Endothelial cell (in vitro differentiated cells): ENCODE measurements around the gene CDCP1. TPM values are rescaled to one million over a fixed set of nuclear protein-coding genes. Genes with fewer than 3 reads are reported as not detected.

ENCODE experiments used
- DNase-seq: peaks from one replicate; pipeline ENCODE4 v3.0.0; 2021; ENCODE audit warnings: low spot score
- H3K27ac Mint-ChIP-seq: one replicate; pipeline ENCODE4 v1.8.0; 2021; ENCODE audit warnings: mixed read lengths, inconsistent platforms; ENCODE audit not compliant: unreplicated experiment
- H3K27me3 Mint-ChIP-seq: one replicate; pipeline ENCODE4 v1.8.0; 2021; ENCODE audit warnings: mild to moderate bottlenecking, moderate library complexity, mixed read lengths, inconsistent platforms; ENCODE audit not compliant: unreplicated experiment
- H3K36me3 Mint-ChIP-seq: one replicate; pipeline ENCODE4 v1.8.0; 2021; ENCODE audit warnings: mild to moderate bottlenecking, low read depth, mixed read lengths, inconsistent platforms; ENCODE audit not compliant: unreplicated experiment
- H3K4me1 Mint-ChIP-seq: one replicate; pipeline ENCODE4 v1.8.0; 2021; ENCODE audit warnings: mild to moderate bottlenecking, mixed read lengths, inconsistent platforms; ENCODE audit not compliant: unreplicated experiment
- H3K4me3 Mint-ChIP-seq: one replicate; pipeline ENCODE4 v1.8.0; 2021; ENCODE audit warnings: mild to moderate bottlenecking, mixed read lengths, inconsistent platforms; ENCODE audit not compliant: unreplicated experiment
- H3K9me3 Mint-ChIP-seq: one replicate; pipeline ENCODE4 v1.8.0; 2021; ENCODE audit warnings: mixed read lengths, inconsistent platforms; ENCODE audit not compliant: unreplicated experiment
- CTCF ChIP-seq: fragments of 200-600 bp; sonication (generic); IDR thresholded peaks from one replicate; pipeline ENCODE4 v1.5.0; 2021; ENCODE audit warnings: antibody characterized with exemption; ENCODE audit not compliant: unreplicated experiment
- total RNA-seq: library from RNA; stranded (reverse); fragmentation: NEBNext Ultra II Directional; extraction: Animal tissue kit (Norgen Biotek cat#: 25700); gene quantifications from one replicate; pipeline ENCODE4 v1.2.1, GENCODE V29; 2021; ENCODE audit not compliant: unreplicated experiment

The CDCP1 gene
- total RNA-seq, 1 donor from 2014 or later: 0.26 TPM

GRCh38 chr3:45188719-45189659 is 42.8 kb upstream of the CDCP1 start:
- DNase-seq: no peak
- H3K4me1 Mint-ChIP-seq: peaks cover 7% of the 10 kb centered on the region
- H3K4me3 Mint-ChIP-seq: no peak overlapping the region
- H3K27ac Mint-ChIP-seq: no peak overlapping the region
- no peaks in the 10 kb centered on the region for H3K36me3 Mint-ChIP-seq
- no peaks in the 10 kb centered on the region for H3K9me3 Mint-ChIP-seq
- H3K27me3 Mint-ChIP-seq: peaks cover 3% of the 10 kb centered on the region
- TF ChIP-seq CTCF: no peak

DNA sequence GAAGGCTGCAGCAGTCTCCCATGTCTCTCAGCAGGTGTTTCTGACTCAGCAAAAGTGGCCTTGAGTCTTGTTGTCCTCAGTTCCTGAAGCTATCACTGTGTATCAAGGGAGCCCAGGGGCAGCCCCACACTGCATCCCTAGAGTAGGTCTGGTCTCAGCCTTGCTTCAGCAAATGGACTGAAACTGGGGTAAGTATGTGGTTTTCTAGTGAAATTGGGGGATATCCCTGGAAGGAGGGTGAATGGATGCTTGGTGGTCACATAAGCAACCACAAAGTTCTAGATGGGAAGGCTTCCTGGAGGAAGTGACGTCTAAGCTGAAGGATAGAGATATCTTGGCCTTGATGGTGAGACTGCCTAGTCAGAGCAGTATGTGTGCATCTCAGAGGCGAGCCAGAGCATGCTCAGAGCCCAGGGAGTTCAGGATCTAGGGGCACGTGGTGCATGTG is 41.5 kb upstream of the CDCP1 start:
- no peak overlapping the region for H3K4me3 Mint-ChIP-seq
- no peaks in the 10 kb centered on the region for H3K9me3 Mint-ChIP-seq
- H3K27ac Mint-ChIP-seq: no peak overlapping the region
- no peak for DNase-seq
- TF ChIP-seq CTCF: no peak
- H3K27me3 Mint-ChIP-seq: peaks cover 3% of the 10 kb centered on the region
- H3K4me1 Mint-ChIP-seq: peaks cover 7% of the 10 kb centered on the region
- no peaks in the 10 kb centered on the region for H3K36me3 Mint-ChIP-seq

DNA sequence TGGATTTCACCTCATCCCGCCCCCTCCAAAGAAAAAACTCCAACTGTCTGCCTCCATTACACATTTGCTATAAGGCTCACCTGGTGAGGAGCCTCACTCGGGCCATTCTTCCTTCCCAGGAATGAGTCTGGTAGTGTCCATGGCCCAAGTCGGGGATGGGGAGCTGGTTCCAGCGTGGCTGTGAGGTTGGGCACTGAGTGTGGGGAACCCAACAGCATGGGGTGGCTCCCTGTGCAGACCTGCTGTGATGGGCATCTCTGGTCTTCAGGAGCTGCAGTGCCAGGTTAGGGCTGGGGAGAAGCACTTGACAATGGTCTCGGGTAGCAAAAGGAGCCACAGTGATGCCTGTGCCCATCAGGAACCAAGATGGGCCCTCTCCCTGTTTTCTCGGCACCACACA is 40.7 kb upstream of the CDCP1 start:
- Mint-ChIP-seq H3K27ac (no peak overlapping the region), H3K4me3 (no peak overlapping the region), H3K36me3 (no peaks in the 10 kb centered on the region), H3K9me3 (no peaks in the 10 kb centered on the region), H3K27me3 (peaks cover 3% of the 10 kb centered on the region), H3K4me1 (peaks cover 7% of the 10 kb centered on the region)
- DNase-seq: no peak
- no peak for TF ChIP-seq CTCF

DNA sequence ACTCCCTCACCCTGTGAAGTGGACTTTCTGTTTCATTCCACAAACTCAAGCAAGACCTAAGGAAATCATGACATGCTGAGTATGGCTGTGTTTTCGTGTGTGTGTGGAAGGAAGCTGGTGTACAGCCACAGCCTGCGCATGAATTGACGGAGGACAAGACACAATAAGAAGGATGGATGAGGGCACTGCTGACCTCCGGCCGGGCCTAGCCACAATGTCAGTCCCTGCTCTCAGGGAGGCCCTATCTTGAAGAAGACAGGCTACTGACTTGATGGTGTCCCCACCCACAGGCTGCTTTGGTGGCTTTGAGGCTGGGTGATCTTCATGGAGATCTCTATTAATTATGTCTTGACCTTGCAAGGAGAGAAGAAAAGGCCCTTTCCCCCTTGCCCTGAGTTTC is 39.3 kb upstream of the CDCP1 start:
- Mint-ChIP-seq H3K27me3 (peaks cover 2% of the 10 kb centered on the region), H3K27ac (no peak overlapping the region), H3K9me3 (no peaks in the 10 kb centered on the region), H3K36me3 (no peaks in the 10 kb centered on the region), H3K4me1 (peaks cover 7% of the 10 kb centered on the region), H3K4me3 (no peak overlapping the region)
- no peak for DNase-seq
- no peak for TF ChIP-seq CTCF

DNA sequence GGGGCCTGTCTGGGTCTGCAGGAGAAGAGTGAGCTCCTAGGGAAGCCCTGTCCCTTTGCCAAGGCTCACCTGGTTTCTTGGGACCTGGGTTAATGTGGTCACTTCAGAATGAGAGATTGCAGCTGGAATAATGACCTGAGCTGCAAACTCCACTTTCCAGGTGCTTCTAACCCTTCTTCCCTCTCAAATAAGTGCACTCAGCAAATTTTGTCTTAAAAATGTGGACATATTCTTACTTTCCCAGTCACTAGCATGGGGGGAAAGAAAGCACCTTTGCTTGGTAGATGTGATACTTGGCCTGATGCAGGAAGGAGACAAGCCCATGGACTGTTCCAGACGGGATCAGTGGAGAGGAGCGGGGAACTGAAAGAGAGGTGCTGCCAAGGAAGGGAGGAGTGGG is 38.9 kb upstream of the CDCP1 start:
- Mint-ChIP-seq H3K4me1 (peaks cover 7% of the 10 kb centered on the region), H3K27ac (no peak overlapping the region), H3K36me3 (no peaks in the 10 kb centered on the region), H3K27me3 (peaks cover 2% of the 10 kb centered on the region), H3K9me3 (no peaks in the 10 kb centered on the region), H3K4me3 (no peak overlapping the region)
- DNase-seq: no peak
- TF ChIP-seq CTCF: no peak
